Measurements from ENCODE around the gene ADGRA3. TPM values are rescaled to one million over a fixed set of nuclear protein-coding genes. Genes with fewer than 3 reads are reported as not detected.

ADGRA3 gene
- total and polyA plus RNA-seq, 2 donors (not counting 3 experiments of a cell fraction or from before 2014, with no cell fraction given): 17.2 to 36.2 TPM

DNA sequence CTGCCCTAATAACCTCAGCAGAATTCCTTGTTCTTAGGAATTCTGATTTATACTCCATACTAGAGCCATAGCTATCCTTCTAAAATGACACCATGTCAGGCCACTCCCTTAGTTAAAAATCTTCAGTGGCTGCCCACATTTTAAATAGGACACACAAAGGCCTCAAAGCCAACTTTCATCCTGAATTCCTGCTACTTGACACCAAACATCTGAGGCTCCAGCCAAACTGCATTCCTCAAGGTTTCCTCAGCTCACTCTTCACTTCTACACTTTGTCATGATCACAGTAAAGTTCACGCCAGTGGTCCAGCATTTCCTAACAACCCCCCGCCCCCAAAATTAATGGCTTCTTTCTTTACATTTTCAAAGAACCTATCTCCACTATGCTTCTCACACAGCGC is 124.3 kb downstream of the ADGRA3 start:
- no peaks in the 10 kb centered on the region for H3K79me2 ChIP-seq (ENCODE audit: control insufficient read depth, insufficient read depth, low read length)
- intact Hi-C loops (cut with micrococcal nuclease) (loop anchor here (5.0 kb wide), 1 partner anchor 301 kb away; the partner anchor contains the start of gene GBA3), dilution Hi-C loops (cut with MboI; ENCODE audit: extremely low pct_ligation_motif_present, low sequenced_read_pairs) (loop anchor here (25.0 kb wide), 1 partner anchor 579 kb away; no protein-coding TSS in a partner anchor)
- DNase-seq (ENCODE audit: low read depth, low spot score): no peak
- H3K9ac ChIP-seq (replicated peaks; ENCODE audit: extremely low read depth, insufficient read depth, low read length): no peak overlapping the region
- H3K4me3 ChIP-seq (replicated peaks in 1 of 3; ENCODE audit: insufficient read depth in 1 of 3, low read depth in 1 of 3, low read length in 3 of 3): no peak overlapping the region
- H3K27me3 ChIP-seq (ENCODE audit: control insufficient read depth in 2 of 2, insufficient read depth in 2 of 2, low read length in 2 of 2): no peaks in the 10 kb centered on the region
- CTCF ChIA-PET: interaction anchor here (0.6 to 10.2 kb wide), 2 partner anchors 513 to 602 kb away, joined by 4 to 712 read pairs; no protein-coding TSS in a partner anchor
- no peaks in the 10 kb centered on the region for H3K9me1 ChIP-seq (replicated peaks; ENCODE audit: control insufficient read depth, extremely low read depth, insufficient read depth, low read length)
- no peak overlapping the region for H3K4me2 ChIP-seq (ENCODE audit: insufficient read depth, low read length)
- H3K36me3 ChIP-seq (ENCODE audit: control insufficient read depth in 2 of 2, extremely low read depth in 1 of 2, insufficient read depth in 2 of 2, low read length in 2 of 2): peaks cover 0 to 2% of the 10 kb centered on the region in 2 experiments
- TF ChIP-seq POLR2A (IDR thresholded peaks at IDR 0.05; ENCODE audit: low read depth, low read length): no peak
- TF ChIP-seq, protein P1, sequence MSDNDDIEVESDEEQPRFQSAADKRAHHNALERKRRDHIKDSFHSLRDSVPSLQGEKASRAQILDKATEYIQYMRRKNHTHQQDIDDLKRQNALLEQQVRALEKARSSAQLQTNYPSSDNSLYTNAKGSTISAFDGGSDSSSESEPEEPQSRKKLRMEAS (IDR thresholded peaks at IDR 0.05; ENCODE audit: insufficient read depth, insufficient read length): no peak
- no peak for TF ChIP-seq JUN (IDR thresholded peaks at IDR 0.05; ENCODE audit: borderline replicate concordance, insufficient read depth, insufficient read length, low read depth)
- TF ChIP-seq GATA2 (IDR thresholded peaks at IDR 0.05; ENCODE audit: insufficient read depth, insufficient read length, low read depth, low read length): no peak
- TF ChIP-seq POLR2AphosphoS5 (IDR thresholded peaks at IDR 0.05; ENCODE audit: insufficient read depth, low read depth, low read length): no peak
- no peak for TF ChIP-seq FOS (IDR thresholded peaks at IDR 0.05; ENCODE audit: borderline replicate concordance, insufficient read depth, low read length)
- POLR2A ChIA-PET: no interaction called here
- H3K27ac ChIP-seq (ENCODE audit: insufficient read depth, low read depth, low read length): no peak overlapping the region
- no TSS peak for BruUV-seq (replicated peaks)
- no peaks in the 10 kb centered on the region for H3K9me3 ChIP-seq (replicated peaks; ENCODE audit: control insufficient read depth, insufficient read depth, low read length)
- no peak overlapping the region for H2AFZ ChIP-seq (ENCODE audit: low read depth, low read length)
- FAIRE-seq: no peak
- no peaks in the 10 kb centered on the region for H4K20me1 ChIP-seq (replicated peaks; ENCODE audit: control insufficient read depth, extremely low read depth, insufficient read depth, low read length)
- peaks cover 1% of the 10 kb centered on the region for H3K4me1 ChIP-seq (ENCODE audit: control insufficient read depth, extremely low read depth, insufficient read depth, low read length)

DNA sequence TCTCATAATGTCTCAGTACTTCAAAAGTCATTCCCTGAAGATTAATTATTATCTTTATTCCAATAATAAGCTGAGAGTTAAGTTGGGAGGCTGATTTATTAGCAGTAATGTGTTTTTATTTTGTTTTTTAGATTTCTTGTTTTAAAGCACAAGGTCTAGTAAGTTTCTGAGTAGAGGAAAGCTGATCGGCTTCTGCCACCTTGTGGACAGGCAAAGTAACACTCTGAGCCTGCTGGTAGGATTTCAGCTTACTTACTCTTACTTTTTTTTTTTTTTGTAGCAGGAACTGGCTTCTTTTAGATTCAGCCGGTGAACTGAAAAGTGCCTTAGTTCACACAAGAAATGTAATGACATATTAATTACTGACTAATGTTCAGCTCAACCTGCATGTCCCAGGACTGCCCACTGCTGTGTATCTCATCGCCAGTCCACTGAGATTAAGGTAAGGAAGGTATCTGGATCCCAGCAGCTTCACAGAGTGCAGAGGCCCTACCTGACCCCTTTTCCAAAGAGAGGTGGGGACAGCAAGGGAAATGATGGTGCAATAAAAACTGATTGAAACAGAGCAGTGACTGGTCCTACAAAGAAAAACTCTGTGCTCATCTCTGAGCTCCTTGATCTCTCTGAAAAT is 126.5 kb downstream of the ADGRA3 start:
- FAIRE-seq: peak; percentile 94
- intact Hi-C loops (cut with micrococcal nuclease): loop anchor here (1.0 to 5.0 kb wide), 3 partner anchors 442 to 877 kb away; partner anchors contain the start of gene KCNIP4
- POLR2A ChIA-PET: interaction anchor here (1.1 kb wide), 1 partner anchor 600 kb away, joined by 4 read pairs; no protein-coding TSS in a partner anchor

More for the DNA sequence above, 126.5 kb downstream of the ADGRA3 start:
- TF ChIP-seq POLR2A (IDR thresholded peaks at IDR 0.05; ENCODE audit: low read depth, low read length): no peak
- no peak for TF ChIP-seq MYC (IDR thresholded peaks at IDR 0.05; ENCODE audit: low read depth, low read length)
- TF ChIP-seq, protein P1 (IDR thresholded peaks at IDR 0.05; ENCODE audit: insufficient read depth, insufficient read length): no peak
- no peak for TF ChIP-seq GATA2 (IDR thresholded peaks at IDR 0.05; ENCODE audit: insufficient read depth, insufficient read length, low read depth, low read length)
- TF ChIP-seq, protein P2, sequence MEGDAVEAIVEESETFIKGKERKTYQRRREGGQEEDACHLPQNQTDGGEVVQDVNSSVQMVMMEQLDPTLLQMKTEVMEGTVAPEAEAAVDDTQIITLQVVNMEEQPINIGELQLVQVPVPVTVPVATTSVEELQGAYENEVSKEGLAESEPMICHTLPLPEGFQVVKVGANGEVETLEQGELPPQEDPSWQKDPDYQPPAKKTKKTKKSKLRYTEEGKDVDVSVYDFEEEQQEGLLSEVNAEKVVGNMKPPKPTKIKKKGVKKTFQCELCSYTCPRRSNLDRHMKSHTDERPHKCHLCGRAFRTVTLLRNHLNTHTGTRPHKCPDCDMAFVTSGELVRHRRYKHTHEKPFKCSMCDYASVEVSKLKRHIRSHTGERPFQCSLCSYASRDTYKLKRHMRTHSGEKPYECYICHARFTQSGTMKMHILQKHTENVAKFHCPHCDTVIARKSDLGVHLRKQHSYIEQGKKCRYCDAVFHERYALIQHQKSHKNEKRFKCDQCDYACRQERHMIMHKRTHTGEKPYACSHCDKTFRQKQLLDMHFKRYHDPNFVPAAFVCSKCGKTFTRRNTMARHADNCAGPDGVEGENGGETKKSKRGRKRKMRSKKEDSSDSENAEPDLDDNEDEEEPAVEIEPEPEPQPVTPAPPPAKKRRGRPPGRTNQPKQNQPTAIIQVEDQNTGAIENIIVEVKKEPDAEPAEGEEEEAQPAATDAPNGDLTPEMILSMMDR (IDR thresholded peaks at IDR 0.05; ENCODE audit: extremely low read depth in 1 of 2, insufficient read depth in 1 of 2, low read depth in 1 of 2, low read length in 2 of 2): peak; percentile 71
- no peak for TF ChIP-seq FOS (IDR thresholded peaks at IDR 0.05; ENCODE audit: borderline replicate concordance, insufficient read depth, low read length)
- no peaks in the 10 kb centered on the region for H3K9me1 ChIP-seq (replicated peaks; ENCODE audit: control insufficient read depth, extremely low read depth, insufficient read depth, low read length)
- no peak overlapping the region for H3K9ac ChIP-seq (replicated peaks; ENCODE audit: extremely low read depth, insufficient read depth, low read length)
- BruUV-seq (replicated peaks): no TSS peak
- H3K36me3 ChIP-seq (ENCODE audit: control insufficient read depth in 2 of 2, extremely low read depth in 1 of 2, insufficient read depth in 2 of 2, low read length in 2 of 2): peaks cover 0 to 2% of the 10 kb centered on the region in 2 experiments
- H4K20me1 ChIP-seq (replicated peaks; ENCODE audit: control insufficient read depth, extremely low read depth, insufficient read depth, low read length): no peaks in the 10 kb centered on the region
- H3K27ac ChIP-seq (ENCODE audit: insufficient read depth, low read depth, low read length): no peak overlapping the region
- H3K4me3 ChIP-seq (replicated peaks in 1 of 3; ENCODE audit: insufficient read depth in 1 of 3, low read depth in 1 of 3, low read length in 3 of 3): no peak overlapping the region
- H3K9me3 ChIP-seq (replicated peaks; ENCODE audit: control insufficient read depth, insufficient read depth, low read length): no peaks in the 10 kb centered on the region
- peak; percentile 78 for DNase-seq (ENCODE audit: low read depth, low spot score)
- H3K27me3 ChIP-seq (ENCODE audit: control insufficient read depth in 2 of 2, insufficient read depth in 2 of 2, low read length in 2 of 2): no peaks in the 10 kb centered on the region
- no peak overlapping the region for H2AFZ ChIP-seq (ENCODE audit: low read depth, low read length)
- CTCF ChIA-PET: interaction anchor here (0.6 to 10.2 kb wide), 43 partner anchors 8 to 919 kb away, joined by 3 to 712 read pairs (median 5); partner anchors contain the start of genes ADGRA3, GBA3 and KCNIP4
- dilution Hi-C loops (cut with MboI; ENCODE audit: extremely low pct_ligation_motif_present, low sequenced_read_pairs): loop anchor here (25.0 kb wide), 1 partner anchor 577 kb away; no protein-coding TSS in a partner anchor
- no peak overlapping the region for H3K4me2 ChIP-seq (ENCODE audit: insufficient read depth, low read length)
- H3K79me2 ChIP-seq (ENCODE audit: control insufficient read depth, insufficient read depth, low read length): no peaks in the 10 kb centered on the region
- H3K4me1 ChIP-seq (ENCODE audit: control insufficient read depth, extremely low read depth, insufficient read depth, low read length): peaks cover 18% of the 10 kb centered on the region

All from endothelial cell of umbilical vein (primary cell).